ENCODE data around the gene LARP7.

- TF ChIP-seq EZH2 (IDR thresholded peaks at IDR 0.05) (no peak), CTCF (IDR thresholded peaks at IDR 0.05) (no peak), EZH2phosphoT487 (IDR thresholded peaks at IDR 0.05) (no peak)
Measured at GRCh38 chr4:112706840-112707207, 69.9 kb downstream of the LARP7 start.
